Measurements from ENCODE around the gene ARID1B. TPM values are rescaled to one million over a fixed set of nuclear protein-coding genes. Genes with fewer than 3 reads are reported as not detected.

Gene ARID1B
- total RNA-seq, 1 experiment from 2014 or later = 35.6 TPM

DNA sequence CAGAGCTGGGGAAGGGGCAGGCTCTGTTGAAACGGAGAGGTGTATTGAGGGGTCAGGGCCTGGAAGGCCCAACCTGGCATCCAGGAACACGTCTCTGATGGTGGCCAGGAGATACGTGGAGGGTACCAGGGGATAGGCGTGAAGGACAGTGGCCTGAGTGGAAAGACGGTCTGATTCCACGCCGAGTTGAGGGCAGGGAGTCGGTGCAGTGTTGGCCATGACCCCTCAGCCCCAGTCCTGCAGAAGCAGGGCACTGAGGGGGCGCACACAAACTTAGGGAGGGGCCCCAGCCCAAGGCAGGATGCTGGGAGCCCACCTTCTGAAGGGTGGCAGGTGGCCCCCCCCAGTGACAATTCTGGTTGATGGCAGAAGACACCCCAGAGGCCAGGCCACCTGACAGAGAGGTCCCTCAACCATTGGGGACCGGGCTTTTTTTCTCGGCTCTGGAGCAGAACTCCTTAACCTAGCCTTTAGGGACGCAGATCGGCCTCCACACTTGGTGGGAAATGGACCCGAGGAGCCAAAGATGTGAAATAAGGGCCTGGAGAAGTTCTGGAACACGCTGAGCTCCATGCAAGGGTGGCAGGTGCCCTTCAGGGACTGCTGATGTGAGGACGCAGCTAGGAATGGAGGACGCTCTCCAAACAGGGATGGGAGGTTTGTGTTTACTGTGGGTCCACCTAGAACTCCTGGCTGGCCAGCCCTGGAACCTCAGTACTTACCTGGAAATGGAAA lies 455.1 kb downstream of the ARID1B start (continued):
- TF ChIP-seq TCF7L2 (IDR thresholded peaks at IDR 0.05; ENCODE audit: borderline replicate concordance, extremely low read depth, insufficient read depth, insufficient read length) = no peak
- no peak for TF ChIP-seq POLR2AphosphoS5 (IDR thresholded peaks at IDR 0.05; ENCODE audit: low read depth, low read length)
- TF ChIP-seq, protein P1, sequence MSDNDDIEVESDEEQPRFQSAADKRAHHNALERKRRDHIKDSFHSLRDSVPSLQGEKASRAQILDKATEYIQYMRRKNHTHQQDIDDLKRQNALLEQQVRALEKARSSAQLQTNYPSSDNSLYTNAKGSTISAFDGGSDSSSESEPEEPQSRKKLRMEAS (IDR thresholded peaks at IDR 0.05) = no peak
- TF ChIP-seq FOSL1 (IDR thresholded peaks at IDR 0.05; ENCODE audit: low read depth) = no peak
- TF ChIP-seq SP1 (IDR thresholded peaks at IDR 0.05; ENCODE audit: low read depth) = no peak
- TF ChIP-seq, protein P2, sequence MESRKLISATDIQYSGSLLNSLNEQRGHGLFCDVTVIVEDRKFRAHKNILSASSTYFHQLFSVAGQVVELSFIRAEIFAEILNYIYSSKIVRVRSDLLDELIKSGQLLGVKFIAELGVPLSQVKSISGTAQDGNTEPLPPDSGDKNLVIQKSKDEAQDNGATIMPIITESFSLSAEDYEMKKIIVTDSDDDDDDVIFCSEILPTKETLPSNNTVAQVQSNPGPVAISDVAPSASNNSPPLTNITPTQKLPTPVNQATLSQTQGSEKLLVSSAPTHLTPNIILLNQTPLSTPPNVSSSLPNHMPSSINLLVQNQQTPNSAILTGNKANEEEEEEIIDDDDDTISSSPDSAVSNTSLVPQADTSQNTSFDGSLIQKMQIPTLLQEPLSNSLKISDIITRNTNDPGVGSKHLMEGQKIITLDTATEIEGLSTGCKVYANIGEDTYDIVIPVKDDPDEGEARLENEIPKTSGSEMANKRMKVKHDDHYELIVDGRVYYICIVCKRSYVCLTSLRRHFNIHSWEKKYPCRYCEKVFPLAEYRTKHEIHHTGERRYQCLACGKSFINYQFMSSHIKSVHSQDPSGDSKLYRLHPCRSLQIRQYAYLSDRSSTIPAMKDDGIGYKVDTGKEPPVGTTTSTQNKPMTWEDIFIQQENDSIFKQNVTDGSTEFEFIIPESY (IDR thresholded peaks at IDR 0.05; ENCODE audit: extremely low read depth, insufficient replicate concordance, low read length) = no peak
- no peak for TF ChIP-seq SIN3A (IDR thresholded peaks at IDR 0.05; ENCODE audit: low read depth)
- no peak for TF ChIP-seq YY1 (IDR thresholded peaks at IDR 0.05; ENCODE audit: extremely low read depth, insufficient replicate concordance, low read depth, low read length)

DNA sequence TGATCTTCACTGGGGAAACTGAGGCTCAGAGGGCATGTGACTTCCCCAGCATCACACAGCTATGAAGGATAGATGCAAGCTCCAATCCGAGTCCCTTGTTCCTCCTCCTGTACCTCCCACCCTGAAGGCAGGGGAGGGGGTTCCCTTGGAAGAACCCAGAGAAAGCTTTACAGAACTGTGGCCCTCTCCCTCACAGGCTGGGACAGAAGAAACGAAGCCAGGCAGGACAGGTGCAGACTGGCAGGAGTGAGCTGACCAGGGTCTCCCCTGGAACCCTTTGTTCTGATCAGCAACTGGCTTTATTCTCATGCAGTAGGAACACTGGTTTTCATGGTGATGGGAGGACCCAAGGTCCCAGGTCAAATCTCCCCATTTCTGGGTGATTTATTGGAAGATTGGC lies 456.0 kb downstream of the ARID1B start:
- no TSS peak for BruUV-seq (replicated peaks)
- Histone ChIP-seq H3K9ac (ENCODE audit: low read length) (no peak overlapping the region), H3K4me3 (replicated peaks in 1 of 2; ENCODE audit: low read depth in 1 of 2, low read length in 2 of 2) (no peak overlapping the region), H3K27ac (ENCODE audit: low read depth, low read length) (no peak overlapping the region), H3K79me2 (ENCODE audit: insufficient read depth, low read length) (no peaks in the 10 kb centered on the region), H3K4me1 (ENCODE audit: control insufficient read depth in 1 of 2, insufficient read depth in 2 of 2, low read length in 2 of 2) (no peaks in the 10 kb centered on the region), H4K20me1 (ENCODE audit: insufficient read depth) (no peaks in the 10 kb centered on the region), H2AFZ (ENCODE audit: low read depth, low read length, poor library complexity, severe bottlenecking) (no peak overlapping the region), H3K27me3 (ENCODE audit: insufficient read depth, low read length) (no peaks in the 10 kb centered on the region), H3K36me3 (ENCODE audit: control insufficient read depth in 1 of 2, insufficient read depth in 2 of 2, low read length in 2 of 2) (no peaks in the 10 kb centered on the region), H3K4me2 (ENCODE audit: low read length) (no peak overlapping the region), H3K9me3 (ENCODE audit: control insufficient read depth in 1 of 2, insufficient read depth in 1 of 2, low read depth in 1 of 2, low read length in 2 of 2) (no peaks in the 10 kb centered on the region), H3K9me2 (ENCODE audit: insufficient read depth) (no peaks in the 10 kb centered on the region)
- intact Hi-C loops (cut with micrococcal nuclease) = no loop called here
- DNase-seq (ENCODE audit: low read depth, low spot score) = no peak
- TF ChIP-seq TCF7L2 (IDR thresholded peaks at IDR 0.05; ENCODE audit: borderline replicate concordance, extremely low read depth, insufficient read depth, insufficient read length) = no peak
- TF ChIP-seq YY1 (IDR thresholded peaks at IDR 0.05; ENCODE audit: extremely low read depth, insufficient replicate concordance, low read depth, low read length) = no peak
- TF ChIP-seq POLR2A (IDR thresholded peaks at IDR 0.05; ENCODE audit: borderline replicate concordance, extremely low read depth, insufficient read depth, insufficient read length) = no peak
- TF ChIP-seq, protein P3, sequence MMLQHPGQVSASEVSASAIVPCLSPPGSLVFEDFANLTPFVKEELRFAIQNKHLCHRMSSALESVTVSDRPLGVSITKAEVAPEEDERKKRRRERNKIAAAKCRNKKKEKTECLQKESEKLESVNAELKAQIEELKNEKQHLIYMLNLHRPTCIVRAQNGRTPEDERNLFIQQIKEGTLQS (IDR thresholded peaks at IDR 0.05) = no peak
- no peak for TF ChIP-seq SP1 (IDR thresholded peaks at IDR 0.05; ENCODE audit: low read depth)
- no peak for TF ChIP-seq SIN3A (IDR thresholded peaks at IDR 0.05; ENCODE audit: low read depth)
- no peak for TF ChIP-seq ZNF274 (IDR thresholded peaks at IDR 0.05; ENCODE audit: low read depth, low read length)
- RAD21 ChIA-PET (ENCODE audit: low non-redundant PET in 1 of 2, low total read pairs in 2 of 2, uncharacterized antibody in 2 of 2, unreplicated experiment in 2 of 2) = no interaction called here
- CTCF ChIA-PET = no interaction called here
- ATAC-seq = no peak
- POLR2A ChIA-PET = no interaction called here
